ENCODE measurements around the gene MT1A. TPM values are rescaled to one million over a fixed set of nuclear protein-coding genes. Genes with fewer than 3 reads are reported as not detected.
"Not testable (repeated sequence)": the region's sequence is repeated elsewhere in the genome, so short reads cannot be mapped to it uniquely, and the experiment has no call there.

MT1A gene
- total and polyA plus RNA-seq, 4 donors, result not detected

GRCh38 chr16:56662357-56663354 is 24.2 kb downstream of the MT1A start:
- DNase-seq (ENCODE audit: low read depth in 4 of 6, low spot score in 6 of 6), result peak in 3 of 6 donors; percentile 14 to 91 (median 53)
- Histone ChIP-seq H3K27ac (ENCODE audit: low read depth, low read length) (no peak overlapping the region), H3K27me3 (ENCODE audit: control insufficient read depth, insufficient read depth, low read length) (peaks cover 53% of the 10 kb centered on the region), H3K9me3 (ENCODE audit: control insufficient read depth, insufficient read depth, low read length) (no peaks in the 10 kb centered on the region), H3K4me3 (ENCODE audit: low read depth, low read length) (peak overlapping the region; percentile 5), H3K4me1 (ENCODE audit: control insufficient read depth, insufficient read depth, low read length) (peaks cover 28% of the 10 kb centered on the region), H3K36me3 (ENCODE audit: control insufficient read depth, insufficient read depth, low read length) (no peaks in the 10 kb centered on the region)
- WGBS (ENCODE audit: insufficient coverage), result 13% methylated on average over 36 of the region's 48 CpGs

GRCh38 chr16:56664506-56664905 is 26.0 kb downstream of the MT1A start:
- Histone ChIP-seq H3K27ac (ENCODE audit: low read depth, low read length) (no peak overlapping the region), H3K36me3 (ENCODE audit: control insufficient read depth, insufficient read depth, low read length) (no peaks in the 10 kb centered on the region), H3K27me3 (ENCODE audit: control insufficient read depth, insufficient read depth, low read length) (peaks cover 64% of the 10 kb centered on the region), H3K4me3 (ENCODE audit: low read depth, low read length) (no peak overlapping the region), H3K9me3 (ENCODE audit: control insufficient read depth, insufficient read depth, low read length) (no peaks in the 10 kb centered on the region), H3K4me1 (ENCODE audit: control insufficient read depth, insufficient read depth, low read length) (peaks cover 27% of the 10 kb centered on the region)
- no CpG with 5 or more reads among the region's 1 CpG for WGBS (ENCODE audit: insufficient coverage)
- no peak for DNase-seq (ENCODE audit: low read depth in 4 of 6, low spot score in 6 of 6)

GRCh38 chr16:56665286-56666261 is 27.1 kb downstream of the MT1A start:
- WGBS (ENCODE audit: insufficient coverage), result 58% methylated on average over 5 of the region's 8 CpGs
- H3K9me3 ChIP-seq (ENCODE audit: control insufficient read depth, insufficient read depth, low read length); DNase-seq (ENCODE audit: low read depth in 4 of 6, low spot score in 6 of 6); H3K36me3 ChIP-seq (ENCODE audit: control insufficient read depth, insufficient read depth, low read length); H3K4me3 ChIP-seq (ENCODE audit: low read depth, low read length); H3K27ac ChIP-seq (ENCODE audit: low read depth, low read length): not testable (repeated sequence)
- Histone ChIP-seq H3K27me3 (ENCODE audit: control insufficient read depth, insufficient read depth, low read length) (peaks cover 72% of the 10 kb centered on the region), H3K4me1 (ENCODE audit: control insufficient read depth, insufficient read depth, low read length) (peaks cover 30% of the 10 kb centered on the region)

GRCh38 chr16:56667581-56668571 is 29.4 kb downstream of the MT1A start, which contains the start of gene MT1G:
Gene MT1G, minus strand, starts transcription at chr16:56668065. Its CDS starts 72 bp downstream, at chr16:56667993.
- Histone ChIP-seq H3K27ac (ENCODE audit: low read depth, low read length) (no peak within 1 kb of the TSS), H3K4me1 (ENCODE audit: control insufficient read depth, insufficient read depth, low read length) (peaks cover 20% of the 10 kb centered on the region), H3K27me3 (ENCODE audit: control insufficient read depth, insufficient read depth, low read length) (peaks cover 78% of the 10 kb centered on the region), H3K9me3 (ENCODE audit: control insufficient read depth, insufficient read depth, low read length) (no peaks in the 10 kb centered on the region), H3K36me3 (ENCODE audit: control insufficient read depth, insufficient read depth, low read length) (no peaks in the 10 kb centered on the region), H3K4me3 (ENCODE audit: low read depth, low read length) (no peak within 1 kb of the TSS)
- peak in 1 of 6 donors; percentile 17 for DNase-seq (ENCODE audit: low read depth in 4 of 6, low spot score in 6 of 6)
- WGBS (ENCODE audit: insufficient coverage), result 9% methylated on average over 45 of the region's 46 CpGs

GRCh38 chr16:56669005-56669839 is 30.8 kb downstream of the MT1A start, which contains the start of gene MT1H:
Gene MT1H, plus strand, starts transcription at chr16:56669814. Its CDS starts 71 bp downstream, at chr16:56669885.
- Histone ChIP-seq H3K4me1 (ENCODE audit: control insufficient read depth, insufficient read depth, low read length) (peaks cover 17% of the 10 kb centered on the region), H3K9me3 (ENCODE audit: control insufficient read depth, insufficient read depth, low read length) (no peaks in the 10 kb centered on the region), H3K36me3 (ENCODE audit: control insufficient read depth, insufficient read depth, low read length) (no peaks in the 10 kb centered on the region), H3K4me3 (ENCODE audit: low read depth, low read length) (no peak within 1 kb of the TSS), H3K27ac (ENCODE audit: low read depth, low read length) (no peak within 1 kb of the TSS), H3K27me3 (ENCODE audit: control insufficient read depth, insufficient read depth, low read length) (peaks cover 73% of the 10 kb centered on the region)
- WGBS (ENCODE audit: insufficient coverage), result 10% methylated on average over 37 of the region's 38 CpGs
- DNase-seq (ENCODE audit: low read depth in 4 of 6, low spot score in 6 of 6), result no peak

- peaks cover 71% of the 10 kb centered on the region for H3K27me3 ChIP-seq (ENCODE audit: control insufficient read depth, insufficient read depth, low read length)
- no peak for DNase-seq (ENCODE audit: low read depth in 4 of 6, low spot score in 6 of 6)
- WGBS (ENCODE audit: insufficient coverage), result 12% methylated on average over 15 of the region's 19 CpGs
- no peak overlapping the region for H3K4me3 ChIP-seq (ENCODE audit: low read depth, low read length)
- no peaks in the 10 kb centered on the region for H3K36me3 ChIP-seq (ENCODE audit: control insufficient read depth, insufficient read depth, low read length)
- H3K27ac ChIP-seq (ENCODE audit: low read depth, low read length), result no peak overlapping the region
- no peaks in the 10 kb centered on the region for H3K9me3 ChIP-seq (ENCODE audit: control insufficient read depth, insufficient read depth, low read length)
- peaks cover 17% of the 10 kb centered on the region for H3K4me1 ChIP-seq (ENCODE audit: control insufficient read depth, insufficient read depth, low read length)
Observed at GRCh38 chr16:56669840-56670619, 31.6 kb downstream of the MT1A start.

- Histone ChIP-seq H3K27ac (ENCODE audit: low read depth, low read length) (no peak overlapping the region), H3K4me1 (ENCODE audit: control insufficient read depth, insufficient read depth, low read length) (peaks cover 18% of the 10 kb centered on the region), H3K9me3 (ENCODE audit: control insufficient read depth, insufficient read depth, low read length) (no peaks in the 10 kb centered on the region), H3K36me3 (ENCODE audit: control insufficient read depth, insufficient read depth, low read length) (no peaks in the 10 kb centered on the region), H3K27me3 (ENCODE audit: control insufficient read depth, insufficient read depth, low read length) (peaks cover 71% of the 10 kb centered on the region), H3K4me3 (ENCODE audit: low read depth, low read length) (no peak overlapping the region)
- DNase-seq (ENCODE audit: low read depth in 4 of 6, low spot score in 6 of 6), result no peak
- WGBS (ENCODE audit: insufficient coverage), result 22% methylated on average over 1 of the region's 2 CpGs
Observed at GRCh38 chr16:56670620-56670934, 32.1 kb downstream of the MT1A start.

- peaks cover 79% of the 10 kb centered on the region for H3K27me3 ChIP-seq (ENCODE audit: control insufficient read depth, insufficient read depth, low read length)
- peaks cover 26% of the 10 kb centered on the region for H3K4me1 ChIP-seq (ENCODE audit: control insufficient read depth, insufficient read depth, low read length)
- H3K27ac ChIP-seq (ENCODE audit: low read depth, low read length); H3K4me3 ChIP-seq (ENCODE audit: low read depth, low read length); H3K36me3 ChIP-seq (ENCODE audit: control insufficient read depth, insufficient read depth, low read length); H3K9me3 ChIP-seq (ENCODE audit: control insufficient read depth, insufficient read depth, low read length): not testable (repeated sequence)
- DNase-seq (ENCODE audit: low read depth in 4 of 6, low spot score in 6 of 6), result peak in 1 of 6 donors; percentile 31
- 83% methylated on average over 1 of the region's 2 CpGs for WGBS (ENCODE audit: insufficient coverage)
Observed at GRCh38 chr16:56671691-56672090, 33.2 kb downstream of the MT1A start.

All from spinal cord (tissue), 10 donors.